ENCODE results near the gene GRID2.

- TF ChIP-seq CTCF (IDR thresholded peaks at IDR 0.05) (peak; percentile 89), ZFX (IDR thresholded peaks at IDR 0.05; ENCODE audit: borderline replicate concordance) (no peak)
These were observed 1461.0 kb downstream of the GRID2 start for GRCh38 chr4:93764639-93765246.
